Measurements from ENCODE around the gene RBM14. TPM values are rescaled to one million over a fixed set of nuclear protein-coding genes. Genes with fewer than 3 reads are reported as not detected.

The RBM14 gene
- total and polyA plus RNA-seq, 2 donors (not counting 3 experiments of a cell fraction or from before 2014, with no cell fraction given), result 44.0 to 104 TPM

DNA sequence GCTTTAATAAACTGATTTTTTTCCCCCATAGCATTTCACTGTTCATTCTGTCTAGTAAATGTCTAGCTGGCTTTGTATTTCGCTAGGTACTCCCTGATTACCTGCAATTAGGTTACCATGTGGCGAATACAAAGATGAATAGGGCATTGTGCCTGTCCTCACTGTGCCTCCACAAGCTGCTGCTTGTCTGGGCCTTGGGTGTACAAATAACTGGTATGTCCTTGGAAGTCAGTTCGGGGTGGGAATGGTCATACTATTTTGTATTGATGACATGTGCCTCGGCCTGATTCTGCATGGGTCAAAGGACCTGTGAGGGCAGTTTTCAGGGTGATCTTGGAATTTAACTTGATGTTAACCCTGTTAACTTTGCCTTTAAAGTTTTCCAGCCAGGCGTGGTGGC, 33.5 kb downstream of the RBM14 start:
- CTCF ChIA-PET, result interaction anchor here (1.4 kb wide), 1 partner anchor 12 kb away, joined by 6 read pairs; the partner anchor contains the start of gene RBM4
- H3K27ac ChIP-seq (ENCODE audit: insufficient read depth, low read depth, low read length), result no peak overlapping the region
- no peaks in the 10 kb centered on the region for H3K27me3 ChIP-seq (ENCODE audit: control insufficient read depth in 2 of 2, insufficient read depth in 2 of 2, low read length in 2 of 2)
- H2AFZ ChIP-seq (ENCODE audit: low read depth, low read length), result no peak overlapping the region
- intact Hi-C loops (cut with micrococcal nuclease) (loop anchor here (2.0 kb wide), 1 partner anchor 57 kb away; the partner anchor contains the start of genes CCDC87 and CCS), dilution Hi-C loops (cut with MboI; ENCODE audit: extremely low pct_ligation_motif_present, low sequenced_read_pairs) (no loop called here)
- peaks cover 64% of the 10 kb centered on the region for H3K79me2 ChIP-seq (ENCODE audit: control insufficient read depth, insufficient read depth, low read length)
- H3K4me3 ChIP-seq (replicated peaks in 1 of 3; ENCODE audit: insufficient read depth in 1 of 3, low read depth in 1 of 3, low read length in 3 of 3), result no peak overlapping the region
- no peaks in the 10 kb centered on the region for H3K9me1 ChIP-seq (replicated peaks; ENCODE audit: control insufficient read depth, extremely low read depth, insufficient read depth, low read length)
- FAIRE-seq, result no peak
- peaks cover 19 to 20% of the 10 kb centered on the region in 2 experiments for H3K36me3 ChIP-seq (ENCODE audit: control insufficient read depth in 2 of 2, extremely low read depth in 1 of 2, insufficient read depth in 2 of 2, low read length in 2 of 2)
- H3K4me1 ChIP-seq (ENCODE audit: control insufficient read depth, extremely low read depth, insufficient read depth, low read length), result no peaks in the 10 kb centered on the region
- TF ChIP-seq EZH2 (IDR thresholded peaks at IDR 0.05; ENCODE audit: borderline replicate concordance, low read depth, low read length, severe bottlenecking) (no peak), GATA2 (IDR thresholded peaks at IDR 0.05; ENCODE audit: insufficient read depth, insufficient read length, low read depth, low read length) (no peak), POLR2AphosphoS5 (IDR thresholded peaks at IDR 0.05; ENCODE audit: insufficient read depth, low read depth, low read length) (no peak), MAX (IDR thresholded peaks at IDR 0.05; ENCODE audit: insufficient read depth, insufficient read length) (no peak), CTCF (IDR thresholded peaks at IDR 0.05; ENCODE audit: extremely low read depth in 1 of 2, insufficient read depth in 1 of 2, low read depth in 1 of 2, low read length in 2 of 2) (no peak), POLR2A (IDR thresholded peaks at IDR 0.05; ENCODE audit: low read depth, low read length) (no peak), FOS (IDR thresholded peaks at IDR 0.05; ENCODE audit: borderline replicate concordance, insufficient read depth, low read length) (no peak), MYC (IDR thresholded peaks at IDR 0.05; ENCODE audit: low read depth, low read length) (no peak), JUN (IDR thresholded peaks at IDR 0.05; ENCODE audit: borderline replicate concordance, insufficient read depth, insufficient read length, low read depth) (no peak)
- no TSS peak for BruUV-seq (replicated peaks)
- H3K4me2 ChIP-seq (ENCODE audit: insufficient read depth, low read length), result no peak overlapping the region
- H3K9me3 ChIP-seq (replicated peaks; ENCODE audit: control insufficient read depth, insufficient read depth, low read length), result no peaks in the 10 kb centered on the region
- H4K20me1 ChIP-seq (replicated peaks; ENCODE audit: control insufficient read depth, extremely low read depth, insufficient read depth, low read length), result peaks cover 18% of the 10 kb centered on the region
- H3K9ac ChIP-seq (replicated peaks; ENCODE audit: extremely low read depth, insufficient read depth, low read length), result no peak overlapping the region
- DNase-seq (ENCODE audit: low read depth, low spot score), result no peak
- POLR2A ChIA-PET, result interaction anchor here (1.3 to 2.0 kb wide), 2 partner anchors 11 to 28 kb away, joined by 5 to 10 read pairs; partner anchors contain the start of genes RBM4 and RBM4B
